Transverse colon (tissue), 4 donors: ENCODE measurements around the gene NPR3. TPM values are rescaled to one million over a fixed set of nuclear protein-coding genes. Genes with fewer than 3 reads are reported as not detected.

Experiments
- DNase-seq: peaks from one replicate; pipeline ENCODE4 v3.0.0-alpha.2; 2019
- H3K27ac ChIP-seq, 4 donors: fragments of 200-600 bp; sonication (generic); 2 replicates each; pipeline ENCODE4 v1.5.1; 2016 to 2018; ENCODE audit warnings: inconsistent platforms in 4 of 4
- H3K27me3 ChIP-seq: fragments of 200-600 bp; sonication (generic); 2 replicates; pipeline ENCODE4 v1.5.1; 2017; ENCODE audit warnings: inconsistent platforms
- H3K36me3 ChIP-seq, 4 donors: fragments of 200-600 bp; sonication (generic); 2 replicates each; pipeline ENCODE4 v1.5.1; 2017 to 2019; ENCODE audit warnings: inconsistent platforms in 4 of 4
- H3K4me1 ChIP-seq, 4 donors: fragments of 200-600 bp; sonication (generic); 2 replicates each; pipeline ENCODE4 v1.5.1; 2017 to 2020; ENCODE audit warnings: inconsistent platforms in 4 of 4
- H3K4me3 ChIP-seq, 4 donors: fragments of 200-600 bp; sonication (generic); 1 replicate in 1 of 4; 2 replicates in 3 of 4; pipeline versions ENCODE4 v1.5.1 to v1.6.1; 2017 to 2019; ENCODE audit warnings: inconsistent platforms in 4 of 4
- H3K9me3 ChIP-seq, 2 donors: fragments of 200-600 bp; sonication (generic); 2 replicates each; pipeline ENCODE4 v1.5.1; 2017 to 2019; ENCODE audit warnings: inconsistent platforms in 2 of 2
- CTCF ChIP-seq, 5 experiments: fragments of 200-600 bp in 3 of 5; fragments of 450-650 bp in 2 of 5; sonication (generic) in 3 of 5; IDR thresholded peaks; 1 replicate in 2 of 5; 2 replicates in 3 of 5; pipeline ENCODE4 v1.5.1; 2016 to 2017; ENCODE audit warnings: antibody characterized with exemption in 5 of 5, inconsistent platforms in 3 of 5, mild to moderate bottlenecking in 2 of 5, moderate library complexity in 1 of 5
- EP300 ChIP-seq: sonication (generic); formaldehyde crosslinking; IDR thresholded peaks from one replicate; pipeline ENCODE4 v1.6.1; 2017; ENCODE audit warnings: antibody characterized with exemption, low read depth
- POLR2A ChIP-seq: fragments of 450-650 bp; IDR thresholded peaks from one replicate; pipeline ENCODE4 v1.6.1; 2016; ENCODE audit warnings: antibody characterized with exemption, mild to moderate bottlenecking, moderate library complexity
- POLR2AphosphoS5 ChIP-seq, 3 donors: sonication (generic); formaldehyde crosslinking; IDR thresholded peaks; one replicate each; pipeline ENCODE4 v1.6.1; 2016; ENCODE audit warnings: antibody characterized with exemption in 3 of 3
- WGBS, 2 donors: methylation state at CpG; one replicate each; pipeline ENCODE4 v1.1.5; 2018; ENCODE audit warnings: low coverage in 1 of 2; 5-methylcytosine and 5-hydroxymethylcytosine counted together
- in situ Hi-C, 4 donors: fragments of 200-750 bp; cut with MboI; loops; one replicate each; pipeline versions ENCODE4 v1.15.0 to v1.15.1; 2017; ENCODE audit warnings: low sequenced_read_pairs in 3 of 4, low pct_ligation_motif_present in 1 of 4, low pct_unique_long_range_greater_than_20kb in 1 of 4
- intact Hi-C: fragments of 100-400 bp; cut with DNase I; formaldehyde crosslinking; loops from one replicate; pipeline ENCODE4 v1.15.1; 2023; ENCODE audit warnings: low total_unique reads
- total RNA-seq, 4 donors: library from RNA; depleted of rRNA; stranded (reverse); fragments of >200 nt; gene quantifications; one replicate each; pipeline ENCODE4 v1.1.0, GENCODE V29; 2016

NPR3 gene
- total RNA-seq, 4 donors from 2014 or later: 0.60 to 19.8 (median 3.8) TPM

GRCh38 chr5:32833663-32834062, 122.5 kb downstream of the NPR3 start:
- H3K36me3 ChIP-seq: no peaks in the 10 kb centered on the region
- no peak for DNase-seq
- in situ Hi-C loops (no loop called here), intact Hi-C loops (no loop called here)
- H3K27me3 ChIP-seq: no peaks in the 10 kb centered on the region
- no peak overlapping the region for H3K27ac ChIP-seq
- no peaks in the 10 kb centered on the region for H3K4me1 ChIP-seq
- no peak overlapping the region for H3K4me3 ChIP-seq
- no peaks in the 10 kb centered on the region for H3K9me3 ChIP-seq
- TF ChIP-seq CTCF (IDR thresholded peaks at IDR 0.05) (no peak), EP300 (no peak), POLR2A (no peak), POLR2AphosphoS5 (IDR thresholded peaks at IDR 0.05) (no peak)

- in situ Hi-C loops (no loop called here), intact Hi-C loops (no loop called here)
- no peak for DNase-seq
- no peak for TF ChIP-seq POLR2A
- TF ChIP-seq POLR2AphosphoS5 (IDR thresholded peaks at IDR 0.05): no peak
- no peak for TF ChIP-seq CTCF (IDR thresholded peaks at IDR 0.05)
- no peak for TF ChIP-seq EP300
- H3K27ac ChIP-seq: no peak overlapping the region
- 70 to 90% methylated on average over 2 to 3 of the region's 3 CpGs for WGBS, 2 donors
- H3K9me3 ChIP-seq: no peaks in the 10 kb centered on the region
- H3K27me3 ChIP-seq: no peaks in the 10 kb centered on the region
- no peak overlapping the region for H3K4me3 ChIP-seq
- no peaks in the 10 kb centered on the region for H3K4me1 ChIP-seq
- H3K36me3 ChIP-seq: no peaks in the 10 kb centered on the region
Observed at GRCh38 chr5:32834251-32834650, 123.1 kb downstream of the NPR3 start.

- DNase-seq: no peak
- Histone ChIP-seq H3K27me3 (no peaks in the 10 kb centered on the region), H3K9me3 (no peaks in the 10 kb centered on the region), H3K4me1 (no peaks in the 10 kb centered on the region), H3K27ac (no peak overlapping the region), H3K4me3 (no peak overlapping the region), H3K36me3 (no peaks in the 10 kb centered on the region)
- 59 to 69% methylated on average over 3 to 5 of the region's 5 CpGs for WGBS, 2 donors
- in situ Hi-C loops: no loop called here
- intact Hi-C loops: no loop called here
- TF ChIP-seq EP300 (no peak), CTCF (IDR thresholded peaks at IDR 0.05) (no peak), POLR2AphosphoS5 (IDR thresholded peaks at IDR 0.05) (no peak), POLR2A (no peak)
Observed at GRCh38 chr5:32836176-32836575, 125.1 kb downstream of the NPR3 start.

- 65 to 81% methylated on average over 4 of the region's 4 CpGs for WGBS, 2 donors
- H3K4me1 ChIP-seq: no peaks in the 10 kb centered on the region
- H3K36me3 ChIP-seq: no peaks in the 10 kb centered on the region
- no peak overlapping the region for H3K4me3 ChIP-seq
- TF ChIP-seq POLR2AphosphoS5 (IDR thresholded peaks at IDR 0.05) (no peak), EP300 (no peak), CTCF (IDR thresholded peaks at IDR 0.05) (no peak), POLR2A (no peak)
- intact Hi-C loops: no loop called here
- no peak overlapping the region for H3K27ac ChIP-seq
- DNase-seq: no peak
- H3K27me3 ChIP-seq: no peaks in the 10 kb centered on the region
- in situ Hi-C loops: no loop called here
- no peaks in the 10 kb centered on the region for H3K9me3 ChIP-seq
Observed at GRCh38 chr5:32837211-32837610, 126.1 kb downstream of the NPR3 start.
